HG03095 (cell line): ENCODE data around the gene ZNF443.
"Not testable (repeated sequence)": the region's sequence is repeated elsewhere in the genome, so short reads cannot be mapped to it uniquely, and the experiment has no call there.

Experiments
- ATAC-seq: cut with Tn5 transposase; IDR thresholded peaks from one replicate; pipeline ENCODE4 v1.9.1; 2021; ENCODE audit warnings: moderate library complexity; ENCODE audit not compliant: unreplicated experiment

The ZNF443 gene

DNA sequence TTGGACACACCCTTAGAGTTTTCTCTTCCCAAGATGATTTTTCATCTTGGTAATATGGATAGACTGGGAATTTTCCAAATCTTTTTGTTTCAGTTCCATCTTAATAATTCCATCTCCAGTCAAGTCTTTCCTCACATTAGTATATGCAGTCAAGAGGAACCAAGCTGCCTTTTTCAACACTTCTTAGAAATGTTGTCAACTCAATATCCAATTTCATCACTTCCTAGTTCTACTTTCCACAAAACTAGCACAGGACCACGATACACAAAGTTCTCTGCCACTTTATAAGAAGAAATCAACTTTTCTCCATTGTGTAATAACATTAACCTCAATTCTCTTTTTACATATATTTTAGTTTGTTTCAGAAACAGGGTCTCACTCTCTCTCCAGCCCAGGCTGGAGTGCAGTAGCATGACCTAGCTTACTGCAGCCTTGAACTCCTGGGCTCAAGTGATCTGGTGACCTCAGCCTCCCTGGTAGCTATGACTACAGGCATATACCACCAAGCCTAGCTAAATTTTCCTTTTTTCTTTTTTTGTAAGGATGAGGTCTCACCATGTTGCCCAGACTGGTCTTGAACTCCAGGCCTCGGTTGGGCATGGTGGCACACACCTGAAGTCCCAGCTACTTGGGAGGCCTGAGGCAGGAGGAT lies 15.5 kb downstream of the ZNF443 start:
- no peak for ATAC-seq

DNA sequence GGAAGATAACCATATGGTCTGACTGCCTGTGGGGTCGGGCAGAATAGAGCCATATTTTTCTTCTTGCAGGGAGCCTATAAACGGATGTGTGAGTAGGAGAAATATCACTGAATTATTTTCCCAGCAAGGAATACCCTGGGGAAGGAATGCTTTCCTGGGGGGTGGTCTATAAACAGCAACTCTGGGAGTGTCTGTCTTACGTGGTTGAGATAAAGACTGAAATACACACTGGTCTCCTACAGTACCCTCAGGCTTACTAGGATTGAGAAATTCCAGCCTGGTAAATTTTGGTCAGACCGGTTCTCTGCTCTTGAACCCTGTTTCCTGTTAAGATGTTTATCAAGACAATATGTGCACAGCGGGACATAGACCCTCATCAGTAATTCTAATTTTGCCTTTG lies 23.5 kb downstream of the ZNF443 start:
- ATAC-seq = not testable (repeated sequence)

DNA sequence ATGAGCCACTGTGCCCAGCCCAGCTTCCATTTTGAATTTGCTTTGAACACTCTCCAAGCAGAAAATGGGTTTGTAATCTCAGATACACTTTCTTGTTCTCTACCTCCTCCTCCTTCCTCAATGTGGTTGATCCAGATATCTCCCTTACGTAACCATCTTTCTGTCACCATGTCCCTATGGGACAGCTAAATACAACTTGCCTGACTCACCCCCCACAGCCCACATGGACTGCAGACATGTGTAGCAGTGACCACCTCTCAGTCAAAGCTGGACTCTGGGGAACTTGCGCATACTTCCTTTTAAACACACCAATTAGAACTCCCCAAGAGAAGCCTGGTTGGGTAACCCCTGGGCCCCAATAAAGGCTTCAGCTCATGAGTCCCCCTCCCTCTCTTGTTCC lies 28.9 kb downstream of the ZNF443 start:
- ATAC-seq = no peak

DNA sequence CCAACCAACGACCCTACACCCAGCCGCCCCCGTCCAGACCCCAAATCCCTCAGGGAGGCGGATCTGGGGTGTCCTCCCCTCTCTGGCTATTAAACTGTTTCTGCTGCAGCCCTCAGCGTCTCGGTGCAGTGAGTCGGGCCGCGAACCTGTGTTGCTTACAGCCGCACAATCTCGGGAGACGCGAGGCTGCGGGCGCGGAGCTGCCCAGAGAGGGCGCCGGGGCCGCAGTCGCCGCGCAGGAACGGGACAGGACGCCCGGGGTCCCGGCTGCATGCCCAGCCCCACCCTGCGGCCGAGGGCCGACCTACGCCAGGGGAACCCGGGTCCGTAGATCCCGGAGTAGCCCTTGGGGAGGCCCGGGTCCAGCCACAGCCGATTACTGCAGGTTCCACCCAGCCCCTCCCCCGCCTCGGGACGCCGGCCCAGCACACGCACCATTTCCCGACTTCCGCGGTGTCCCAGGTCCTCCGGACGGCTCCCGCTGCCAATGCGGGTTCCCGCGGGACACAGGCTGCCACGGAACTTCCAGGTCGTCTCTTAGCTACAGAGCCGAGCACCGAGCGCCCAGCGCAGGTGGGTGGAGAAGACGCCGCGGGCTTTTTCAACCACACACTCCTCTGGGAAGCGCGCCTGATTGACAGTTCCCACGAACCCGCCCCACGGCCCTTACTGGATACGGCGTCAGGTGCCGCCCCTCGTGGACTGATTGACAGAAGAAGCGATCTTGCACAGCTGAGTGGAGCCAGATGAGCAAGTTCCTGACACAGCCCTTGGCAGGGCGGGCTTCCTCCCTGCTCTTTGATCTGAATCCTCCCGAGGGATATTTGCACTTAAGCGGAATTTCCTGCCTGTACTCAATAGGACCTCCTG lies 40.0 kb downstream of the ZNF443 start, which contains the start of gene ZNF799:
Gene ZNF799, minus strand, starts transcription at position 639 of the 870 bp plus-strand sequence. Its CDS starts 201 bp downstream, at position 438.
- ATAC-seq = peak; percentile 86

DNA sequence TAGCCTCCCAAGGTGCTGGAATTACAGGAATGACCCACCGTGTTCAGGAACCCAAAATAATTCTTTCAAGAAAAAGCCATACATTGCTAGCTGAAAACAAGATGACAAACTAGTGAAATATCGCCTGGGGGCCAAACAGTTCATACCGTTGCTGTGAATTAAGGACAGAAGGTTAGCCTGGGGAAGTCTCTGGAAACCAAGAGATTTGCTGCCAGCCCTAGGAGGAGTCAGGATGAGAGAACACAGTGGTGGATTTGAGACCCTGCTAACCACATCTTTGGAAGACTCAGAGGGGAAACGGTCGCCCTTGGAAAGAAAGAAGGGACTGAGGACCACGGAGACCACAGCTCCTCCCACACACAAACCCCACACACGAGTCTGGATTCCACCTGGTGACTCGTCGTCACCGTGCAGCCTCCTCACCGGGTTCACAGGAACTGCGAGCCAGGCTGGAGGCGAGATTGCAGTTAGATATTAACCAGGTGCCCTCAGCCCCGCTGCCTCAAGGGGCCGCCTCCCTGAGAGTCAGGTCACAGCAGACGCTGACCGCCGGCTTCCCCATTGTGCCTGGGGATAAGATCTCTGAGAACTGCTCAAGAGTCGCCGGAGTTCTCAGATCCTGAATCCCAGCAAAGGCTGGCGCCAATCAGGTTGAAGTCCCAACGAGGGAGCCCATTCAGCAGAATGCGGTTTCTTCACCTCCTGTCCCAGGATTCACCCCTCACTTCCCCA lies 40.8 kb downstream of the ZNF443 start:
- not testable (repeated sequence) for ATAC-seq

DNA sequence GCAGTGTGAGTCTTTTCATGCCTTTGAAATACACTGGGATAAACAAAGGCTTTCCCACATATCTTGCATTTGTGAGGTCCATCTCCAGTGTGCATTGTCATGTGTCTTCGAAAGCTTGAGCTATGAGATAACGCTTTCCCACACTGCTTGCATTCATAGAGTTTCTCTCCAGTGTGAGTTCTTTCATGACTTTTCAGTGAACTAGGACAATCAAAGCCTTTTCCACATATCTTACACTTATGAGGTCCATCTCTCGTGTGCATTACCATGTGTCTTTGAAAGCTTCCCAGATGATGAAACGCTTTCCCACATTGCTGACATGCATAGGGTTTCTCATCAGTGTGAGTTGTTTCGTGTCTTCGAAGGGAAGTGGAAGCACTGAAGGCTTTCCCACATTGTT lies 49.7 kb downstream of the ZNF443 start:
- not testable (repeated sequence) for ATAC-seq

DNA sequence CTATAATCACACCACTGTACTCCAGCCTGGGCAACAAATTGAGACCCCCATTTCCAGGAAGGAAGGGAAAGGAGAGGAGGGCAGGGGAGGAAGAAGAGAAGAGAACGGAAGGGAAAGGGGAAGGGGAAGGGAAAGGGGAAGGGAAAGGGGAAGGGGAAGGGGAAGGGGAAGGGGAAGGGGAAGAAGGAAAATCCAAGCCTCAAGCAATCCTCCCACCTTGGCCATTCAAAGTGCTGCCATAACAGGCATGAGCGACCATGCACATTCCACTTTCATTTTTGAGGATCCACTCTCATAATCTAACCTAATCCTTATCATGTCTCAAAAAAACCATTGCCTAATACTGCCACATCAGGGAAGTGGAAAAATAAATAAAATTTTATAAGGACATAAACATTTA lies 54.5 kb downstream of the ZNF443 start:
- not testable (repeated sequence) for ATAC-seq

DNA sequence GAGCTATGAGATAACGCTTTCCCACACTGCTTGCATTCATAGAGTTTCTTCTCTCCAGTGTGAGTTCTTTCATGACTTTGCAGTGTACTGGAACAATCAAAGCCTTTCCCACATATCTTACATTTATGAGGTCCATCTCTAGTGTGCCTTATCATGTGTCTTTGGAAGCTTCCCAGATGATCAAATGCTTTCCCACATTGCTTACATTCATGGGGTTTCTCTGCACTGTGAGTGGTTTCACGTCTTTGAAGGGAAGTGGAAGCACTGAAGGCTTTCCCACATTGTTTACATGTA lies 60.4 kb downstream of the ZNF443 start:
- ATAC-seq = no peak

DNA sequence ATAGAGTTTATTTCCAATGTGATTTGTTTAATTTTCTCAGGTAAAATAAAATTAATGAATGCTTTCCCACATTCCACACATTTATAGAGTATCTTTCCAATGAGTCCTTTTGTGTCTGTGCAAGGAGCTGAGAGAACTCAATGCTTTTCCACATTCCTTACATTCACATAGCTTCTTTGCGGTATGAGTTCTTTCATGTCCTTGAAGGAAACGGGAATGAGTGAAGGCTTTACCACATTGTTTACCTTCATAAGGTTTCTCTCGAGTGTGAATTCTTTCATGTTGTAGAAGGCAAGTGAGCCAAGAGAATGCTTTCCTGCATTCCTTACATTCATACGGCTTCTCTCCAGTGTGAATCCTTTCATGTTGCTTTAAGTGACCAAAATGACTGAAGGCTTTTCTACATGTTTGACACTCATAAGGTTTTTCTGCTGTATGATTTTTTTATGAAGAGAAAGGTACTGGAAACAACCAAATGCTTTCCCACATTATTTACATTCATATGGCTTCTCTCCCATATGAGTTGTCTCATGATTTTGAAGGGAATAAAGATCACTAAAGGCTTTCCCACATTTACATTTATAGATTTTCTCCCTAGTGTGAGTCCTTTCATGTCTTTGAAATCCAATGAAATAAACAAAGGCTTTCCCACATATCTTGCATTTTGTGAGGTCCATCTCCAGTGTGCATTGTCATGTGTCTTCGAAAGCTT lies 60.9 kb downstream of the ZNF443 start:
- ATAC-seq = no peak
